H1 (cell line): Measurements from ENCODE around the gene MIER1. TPM values are rescaled to one million over a fixed set of nuclear protein-coding genes. Genes with fewer than 3 reads are reported as not detected.

Source experiments
- CTCF ChIA-PET: fragments of 300-600 bp; sonication (Branson Sonifier 250); formaldehyde crosslinking; loops from one replicate; lab custom pipeline; 2021; ENCODE audit not compliant: partially characterized antibody; lab: Charles Lee
- POLR2A ChIA-PET: fragments of 300-600 bp; sonication (Branson Sonifier 250); formaldehyde crosslinking; loops from one replicate; lab custom pipeline; 2021; ENCODE audit warnings: inconsistent platforms; ENCODE audit not compliant: partially characterized antibody; lab: Charles Lee
- DNase-seq, 2 experiments: peaks; one replicate each; pipeline versions ENCODE4 v3.0.0 to v3.0.0-alpha.2; 2010 to 2022; ENCODE audit warnings: low spot score in 2 of 2, low read depth in 1 of 2, mixed read lengths in 1 of 2
- FAIRE-seq: peaks from 2 replicates; lab custom pipeline; 2011; peaks lifted over from hg19 to GRCh38; lab: Jason Lieb, UNC
- H2AFZ ChIP-seq: 2 replicates; pipeline ENCODE4 v1.8.1; 2012; ENCODE audit warnings: low read length, inconsistent platforms
- H2AK5ac ChIP-seq: 2 replicates; pipeline ENCODE4 v1.6.1; 2013; ENCODE audit warnings: low read depth, low read length
- H2BK120ac ChIP-seq: replicated peaks from 2 replicates; pipeline ENCODE3; 2013; ENCODE audit warnings: low read depth, low read length, inconsistent platforms
- H2BK12ac ChIP-seq: 2 replicates; pipeline ENCODE4 v1.6.1; 2013; ENCODE audit warnings: low read depth, low read length
- H2BK15ac ChIP-seq: 2 replicates; pipeline ENCODE4 v1.6.1; 2013; ENCODE audit warnings: low read length
- H2BK20ac ChIP-seq: 2 replicates; pipeline ENCODE4 v1.6.1; 2013; ENCODE audit warnings: low read length
- H2BK5ac ChIP-seq: 2 replicates; pipeline ENCODE4 v1.6.1; 2013; ENCODE audit warnings: low read depth, low read length
- H3K14ac ChIP-seq: 2 replicates; pipeline ENCODE4 v1.6.1; 2013; ENCODE audit warnings: inconsistent platforms; ENCODE audit not compliant: insufficient read length
- H3K18ac ChIP-seq: 2 replicates; pipeline ENCODE4 v1.6.1; 2013; ENCODE audit warnings: low read length; ENCODE audit errors: extremely low read depth
- H3K23ac ChIP-seq: 2 replicates; pipeline ENCODE4 v1.6.1; 2013; ENCODE audit warnings: inconsistent platforms; ENCODE audit not compliant: insufficient read length
- H3K23me2 ChIP-seq: 2 replicates; pipeline ENCODE4 v1.6.1; 2013; ENCODE audit warnings: low read depth, low read length
- H3K27ac ChIP-seq: 2 replicates; pipeline ENCODE4 v1.6.1; 2011; ENCODE audit warnings: low read depth, low read length, inconsistent platforms
- H3K27me3 ChIP-seq, 4 experiments: replicated peaks in 1 of 4; 1 replicate in 1 of 4; 2 replicates in 3 of 4; pipeline versions ENCODE4 v1.6.1 to v1.8.1; 2011 to 2013; ENCODE audit warnings: low read length in 3 of 4, mild to moderate bottlenecking in 3 of 4, inconsistent platforms in 2 of 4, mixed read lengths in 2 of 4, moderate library complexity in 1 of 4; ENCODE audit not compliant: control insufficient read depth in 3 of 4, insufficient read depth in 3 of 4; ENCODE audit errors: extremely low read depth in 1 of 4
- H3K36me3 ChIP-seq, 4 experiments: 2 replicates each; pipeline versions ENCODE4 v1.6.1 to v1.8.1; 2011 to 2013; ENCODE audit warnings: mild to moderate bottlenecking in 4 of 4, low read length in 3 of 4, moderate library complexity in 2 of 4, control low read depth in 1 of 4, inconsistent platforms in 1 of 4; ENCODE audit not compliant: insufficient read depth in 4 of 4, control insufficient read depth in 2 of 4
- H3K4ac ChIP-seq: replicated peaks from 2 replicates; pipeline ENCODE3; 2013; ENCODE audit warnings: low read length, low read depth, mixed read lengths, inconsistent platforms; ENCODE audit not compliant: insufficient read length
- H3K4me1 ChIP-seq, 4 experiments: replicated peaks in 1 of 4; 1 replicate in 1 of 4; 2 replicates in 3 of 4; pipeline versions ENCODE4 v1.6.1 to v1.8.1; 2011 to 2013; ENCODE audit warnings: low read length in 3 of 4, inconsistent platforms in 2 of 4, mixed read lengths in 1 of 4; ENCODE audit not compliant: insufficient read depth in 4 of 4, control insufficient read depth in 3 of 4
- H3K4me2 ChIP-seq, 2 experiments: 2 replicates each; pipeline versions ENCODE4 v1.6.1 to v1.8.1; 2011 to 2013; ENCODE audit warnings: low read depth in 2 of 2, low read length in 2 of 2, control low read depth in 1 of 2, inconsistent platforms in 1 of 2, mild to moderate bottlenecking in 1 of 2; ENCODE audit not compliant: insufficient read depth in 1 of 2
- H3K4me3 ChIP-seq, 4 experiments: fragments of 200-600, 300-600 bp in 1 of 4; sonication (generic), shearing (Covaris generic), sonication (Bioruptor Twin) in 1 of 4; 2 replicates each; pipeline versions ENCODE4 v1.5.1 to v1.8.1; 2011 to 2016; ENCODE audit warnings: low read length in 4 of 4, low read depth in 3 of 4, control low read depth in 2 of 4, inconsistent platforms in 2 of 4, mild to moderate bottlenecking in 2 of 4, mixed read lengths in 1 of 4, moderate library complexity in 1 of 4; ENCODE audit not compliant: insufficient read depth in 2 of 4; ENCODE audit errors: extremely low read depth in 1 of 4
- H3K56ac ChIP-seq: replicated peaks from 2 replicates; pipeline ENCODE3; 2013; ENCODE audit warnings: low read depth, mild to moderate bottlenecking, mixed read lengths, low read length, inconsistent platforms; ENCODE audit not compliant: insufficient read length
- H3K79me1 ChIP-seq: 2 replicates; pipeline ENCODE4 v1.6.1; 2013; ENCODE audit warnings: low read depth, low read length, control low read depth
- H3K79me2 ChIP-seq, 2 experiments: 2 replicates each; pipeline versions ENCODE4 v1.6.1 to v1.8.1; 2012 to 2013; ENCODE audit warnings: low read length in 2 of 2, mild to moderate bottlenecking in 2 of 2, inconsistent platforms in 1 of 2; ENCODE audit not compliant: insufficient read depth in 2 of 2, control insufficient read depth in 1 of 2
- H3K9ac ChIP-seq, 4 experiments: replicated peaks in 1 of 4; 1 replicate in 1 of 4; 2 replicates in 3 of 4; pipeline versions ENCODE4 v1.6.1 to v1.8.1; 2011 to 2013; ENCODE audit warnings: low read depth in 3 of 4, low read length in 3 of 4, control low read depth in 2 of 4, mild to moderate bottlenecking in 2 of 4, moderate library complexity in 2 of 4, inconsistent platforms in 1 of 4; ENCODE audit errors: extremely low read depth in 1 of 4
- H3K9me3 ChIP-seq, 2 experiments: 2 replicates each; pipeline versions ENCODE4 v1.6.1 to v1.8.1; 2012 to 2013; ENCODE audit warnings: mild to moderate bottlenecking in 2 of 2, moderate library complexity in 2 of 2, control low read depth in 1 of 2, inconsistent platforms in 1 of 2, low read depth in 1 of 2, low read length in 1 of 2, mixed read lengths in 1 of 2; ENCODE audit not compliant: insufficient read depth in 2 of 2
- H4K20me1 ChIP-seq, 2 experiments: replicated peaks in 1 of 2; 2 replicates each; pipeline versions ENCODE3 to v1.8.1; 2011 to 2013; ENCODE audit warnings: inconsistent platforms in 2 of 2, low read length in 2 of 2, mild to moderate bottlenecking in 1 of 2; ENCODE audit not compliant: insufficient read depth in 2 of 2, control insufficient read depth in 1 of 2
- H4K5ac ChIP-seq: 2 replicates; pipeline ENCODE4 v1.6.1; 2013; ENCODE audit warnings: low read length, low read depth, mixed read lengths, inconsistent platforms; ENCODE audit not compliant: insufficient read length
- H4K8ac ChIP-seq: 2 replicates; pipeline ENCODE4 v1.8.0; 2013; ENCODE audit warnings: mild to moderate bottlenecking, moderate library complexity, low read length, inconsistent platforms; ENCODE audit not compliant: insufficient read depth; ENCODE audit errors: extremely low read depth
- H4K91ac ChIP-seq: replicated peaks from 2 replicates; pipeline ENCODE3; 2013; ENCODE audit warnings: low read length, mixed read lengths, inconsistent platforms; ENCODE audit not compliant: insufficient read length
- CBX5 ChIP-seq: fragments of 300-800, 300-1000 bp; sonication (generic); IDR thresholded peaks from 2 replicates; pipeline ENCODE4 v1.7.1; 2016; ENCODE audit warnings: antibody characterized with exemption, low read length, low read depth
- EZH2 ChIP-seq: fragments of 200-600 bp; sonication (generic); IDR thresholded peaks from 2 replicates; pipeline ENCODE4 v1.7.1; 2012; ENCODE audit warnings: low read depth, mild to moderate bottlenecking, moderate library complexity, low read length, inconsistent platforms; ENCODE audit not compliant: severe bottlenecking
- KDM1A ChIP-seq: fragments of 200-600, 300-600 bp; sonication (generic); IDR thresholded peaks from 2 replicates; pipeline ENCODE4 v1.7.1; 2016; ENCODE audit warnings: mild to moderate bottlenecking, low read length, borderline replicate concordance
- WGBS, 2 experiments: shearing (Covaris generic) in 1 of 2; methylation state at CpG; one replicate each; pipeline versions ENCODE4 v1.1.6 to v1.1.7; 2013 to 2015; ENCODE audit warnings: low lambda C conversion rate in 2 of 2, mixed read lengths in 2 of 2, inconsistent platforms in 1 of 2, low coverage in 1 of 2, missing lambda C conversion rate in 1 of 2; ENCODE audit not compliant: insufficient replicate concordance in 2 of 2, insufficient coverage in 1 of 2, insufficient read length in 1 of 2; ENCODE audit errors: extremely low coverage in 1 of 2, missing lambda C conversion rate in 1 of 2; 5-methylcytosine and 5-hydroxymethylcytosine counted together
- polyA plus RNA-seq, 7 experiments: library from polyadenylated mRNA; depleted of rRNA in 3 of 7; stranded (reverse) in 5 of 7; unstranded in 2 of 7; fragments of >200 nt in 5 of 7; fragments of 200-250 nt in 2 of 7; gene quantifications; 1 replicate in 5 of 7; 2 replicates in 1 of 7; 4 replicates in 1 of 7; pipeline versions ENCODE4 v1.2.1 to v1.2.3, GENCODE V29; 2011 to 2013; ENCODE audit warnings: missing spikeins in 2 of 7, mixed read lengths in 2 of 7
- total RNA-seq: library from RNA; stranded (reverse); fragmentation: NEBNext Ultra II Directional; extraction: Animal tissue kit (Norgen Biotek cat#: 25700); gene quantifications from 2 replicates; pipeline ENCODE4 v1.2.1, GENCODE V29; 2021

Gene MIER1
- total and polyA plus RNA-seq, 2 of the 8 experiments (the other 6 are each of a cell fraction or from before 2014, with no cell fraction given), result 5.2 to 33.5 TPM

GRCh38 chr1:66984491-66984890, 59.7 kb downstream of the MIER1 start:
- no peak overlapping the region for H3K18ac ChIP-seq
- no peaks in the 10 kb centered on the region for H3K79me1 ChIP-seq
- H4K5ac ChIP-seq, result no peak overlapping the region
- no peak overlapping the region for H3K56ac ChIP-seq
- H2BK5ac ChIP-seq, result no peak overlapping the region
- H3K27ac ChIP-seq, result no peak overlapping the region
- no peaks in the 10 kb centered on the region for H3K27me3 ChIP-seq
- H2BK15ac ChIP-seq, result no peak overlapping the region
- H2BK12ac ChIP-seq, result no peak overlapping the region
- ChIA-PET CTCF (interaction anchor here (1.0 to 1.2 kb wide), 3 partner anchors 9 to 229 kb away, joined by 3 to 4 read pairs (median 3); no protein-coding TSS in a partner anchor), POLR2A (no interaction called here)
- no peak overlapping the region for H3K4me2 ChIP-seq
- no peak overlapping the region for H3K4ac ChIP-seq
- H2BK120ac ChIP-seq, result no peak overlapping the region
- 92% methylated on average over 1 of the region's 1 CpG; no CpG with 5 or more reads in 1 of the 2 experiments for WGBS, 2 experiments
- no peak overlapping the region for H4K91ac ChIP-seq
- no peak for DNase-seq
- H3K23ac ChIP-seq, result no peak overlapping the region
- FAIRE-seq, result no peak
- no peak overlapping the region for H3K4me3 ChIP-seq
- H3K79me2 ChIP-seq, result no peaks in the 10 kb centered on the region
- no peaks in the 10 kb centered on the region for H4K20me1 ChIP-seq
- no peak overlapping the region for H2BK20ac ChIP-seq
- TF ChIP-seq KDM1A (no peak), EZH2 (no peak), CBX5 (no peak)
- H3K14ac ChIP-seq, result no peak overlapping the region
- H3K9me3 ChIP-seq, result no peaks in the 10 kb centered on the region
- no peaks in the 10 kb centered on the region for H3K23me2 ChIP-seq
- no peaks in the 10 kb centered on the region for H3K4me1 ChIP-seq
- no peak overlapping the region for H2AFZ ChIP-seq
- no peak overlapping the region for H3K9ac ChIP-seq
- no peak overlapping the region for H2AK5ac ChIP-seq
- H4K8ac ChIP-seq, result no peak overlapping the region
- H3K36me3 ChIP-seq, result peaks cover 7 to 64% (median 24%) of the 10 kb centered on the region in 4 experiments
